Middle frontal gyrus (tissue), 1 donor: Measurements from ENCODE around the gene KLHDC7B.
A peak's percentile ranks its signal among the peaks of the same experiment; 100 is the strongest.
"Not testable (repeated sequence)": the region's sequence is repeated elsewhere in the genome, so short reads cannot be mapped to it uniquely, and the experiment has no call there.

Source experiments
- DNase-seq: peaks from one replicate; pipeline ENCODE4 v3.0.0-alpha.2; 2015; ENCODE audit warnings: low spot score; ENCODE audit errors: extremely low spot score

KLHDC7B gene

GRCh38 chr22:50517495-50518260 lies 28.0 kb upstream of the KLHDC7B start:
- DNase-seq = no peak

- DNase-seq = no peak
Observed at GRCh38 chr22:50518606-50519005, 27.1 kb upstream of the KLHDC7B start.

GRCh38 chr22:50519151-50519550 lies 26.5 kb upstream of the KLHDC7B start:
- no peak for DNase-seq

GRCh38 chr22:50520184-50520583 lies 25.5 kb upstream of the KLHDC7B start:
- not testable (repeated sequence) for DNase-seq

GRCh38 chr22:50520826-50521453 lies 24.8 kb upstream of the KLHDC7B start:
- no peak for DNase-seq

GRCh38 chr22:50521710-50522109 lies 24.0 kb upstream of the KLHDC7B start:
- no peak for DNase-seq

- no peak for DNase-seq
Observed at GRCh38 chr22:50522208-50522805, 23.4 kb upstream of the KLHDC7B start.

- DNase-seq = no peak
Observed at GRCh38 chr22:50522806-50523438, 22.8 kb upstream of the KLHDC7B start.

GRCh38 chr22:50523458-50523805 lies 22.3 kb upstream of the KLHDC7B start:
- DNase-seq = no peak

GRCh38 chr22:50523806-50524675 lies 21.7 kb upstream of the KLHDC7B start:
- no peak for DNase-seq

- DNase-seq = no peak
Observed at GRCh38 chr22:50524676-50525103, 21.0 kb upstream of the KLHDC7B start.

GRCh38 chr22:50525104-50525857 lies 20.4 kb upstream of the KLHDC7B start, which contains the start of gene SCO2:
Gene SCO2, minus strand, starts transcription at chr22:50525598. Its CDS starts 1,187 bp downstream, at chr22:50524411.
- peak; percentile 96 for DNase-seq

- DNase-seq = no peak
Observed at GRCh38 chr22:50525858-50526107, 19.9 kb upstream of the KLHDC7B start.

- no peak for DNase-seq
Observed at GRCh38 chr22:50526108-50526833, 19.4 kb upstream of the KLHDC7B start.

GRCh38 chr22:50526834-50527801 lies 18.6 kb upstream of the KLHDC7B start:
- DNase-seq = no peak

GRCh38 chr22:50527921-50528681 lies 17.6 kb upstream of the KLHDC7B start:
- DNase-seq = no peak

GRCh38 chr22:50528682-50529415 lies 16.9 kb upstream of the KLHDC7B start:
- DNase-seq = no peak
